Measurements from ENCODE around the gene LRRC4C. TPM values are rescaled to one million over a fixed set of nuclear protein-coding genes. Genes with fewer than 3 reads are reported as not detected.

LRRC4C gene
- total RNA-seq, 1 donor from 2014 or later = not detected

- intact Hi-C loops (cut with micrococcal nuclease) = no loop called here
Measured at GRCh38 chr11:41133023-41133422, 326.4 kb downstream of the LRRC4C start.

- intact Hi-C loops (cut with micrococcal nuclease) = no loop called here
Measured at GRCh38 chr11:41121600-41121999, 337.9 kb downstream of the LRRC4C start.

GRCh38 chr11:41119484-41119883 is 340.0 kb downstream of the LRRC4C start:
- intact Hi-C loops (cut with micrococcal nuclease) = no loop called here

GRCh38 chr11:41118521-41118920 is 340.9 kb downstream of the LRRC4C start:
- intact Hi-C loops (cut with micrococcal nuclease) = no loop called here

GRCh38 chr11:41116970-41117369 is 342.5 kb downstream of the LRRC4C start:
- intact Hi-C loops (cut with micrococcal nuclease) = no loop called here

GRCh38 chr11:41115066-41115465 is 344.4 kb downstream of the LRRC4C start:
- intact Hi-C loops (cut with micrococcal nuclease) = no loop called here

- intact Hi-C loops (cut with micrococcal nuclease) = no loop called here
Measured at GRCh38 chr11:41113160-41113559, 346.3 kb downstream of the LRRC4C start.

- intact Hi-C loops (cut with micrococcal nuclease) = no loop called here
Measured at GRCh38 chr11:41110527-41110926, 348.9 kb downstream of the LRRC4C start.

GRCh38 chr11:41102471-41102870 is 357.0 kb downstream of the LRRC4C start:
- intact Hi-C loops (cut with micrococcal nuclease) = no loop called here

GRCh38 chr11:41099654-41100053 is 359.8 kb downstream of the LRRC4C start:
- intact Hi-C loops (cut with micrococcal nuclease) = no loop called here

- intact Hi-C loops (cut with micrococcal nuclease) = no loop called here
Measured at GRCh38 chr11:41085123-41085522, 374.3 kb downstream of the LRRC4C start.

- intact Hi-C loops (cut with micrococcal nuclease) = no loop called here
Measured at GRCh38 chr11:41081756-41082285, 377.6 kb downstream of the LRRC4C start.

GRCh38 chr11:41074318-41074717 is 385.1 kb downstream of the LRRC4C start:
- intact Hi-C loops (cut with micrococcal nuclease) = no loop called here

- intact Hi-C loops (cut with micrococcal nuclease) = no loop called here
Measured at GRCh38 chr11:41065432-41065831, 394.0 kb downstream of the LRRC4C start.

GRCh38 chr11:41058138-41058537 is 401.3 kb downstream of the LRRC4C start:
- intact Hi-C loops (cut with micrococcal nuclease) = no loop called here

GRCh38 chr11:41056892-41057569 is 402.4 kb downstream of the LRRC4C start:
- intact Hi-C loops (cut with micrococcal nuclease) = no loop called here

GRCh38 chr11:41053894-41054293 is 405.6 kb downstream of the LRRC4C start:
- intact Hi-C loops (cut with micrococcal nuclease) = no loop called here

GRCh38 chr11:41051919-41052635 is 407.4 kb downstream of the LRRC4C start:
- intact Hi-C loops (cut with micrococcal nuclease) = no loop called here

GRCh38 chr11:41050791-41051190 is 408.7 kb downstream of the LRRC4C start:
- intact Hi-C loops (cut with micrococcal nuclease) = no loop called here

- intact Hi-C loops (cut with micrococcal nuclease) = no loop called here
Measured at GRCh38 chr11:41047229-41047628, 412.2 kb downstream of the LRRC4C start.

- intact Hi-C loops (cut with micrococcal nuclease) = no loop called here
Measured at GRCh38 chr11:41045266-41045665, 414.2 kb downstream of the LRRC4C start.

- intact Hi-C loops (cut with micrococcal nuclease) = no loop called here
Measured at GRCh38 chr11:41044747-41045146, 414.7 kb downstream of the LRRC4C start.

GRCh38 chr11:41042688-41043087 is 416.8 kb downstream of the LRRC4C start:
- intact Hi-C loops (cut with micrococcal nuclease) = no loop called here

Measured in T-helper 1 cell treated with Interleukin-12 subunit alpha and Interleukin-12 subunit beta and Interleukin-4 antibody, amounts not matched to agents 30 ng/mL and 1 ng/mL, for 36 hours (primary cell).